ENCODE data around the gene EML4. TPM values are rescaled to one million over a fixed set of nuclear protein-coding genes. Genes with fewer than 3 reads are reported as not detected.

Gene EML4
- polyA plus RNA-seq, 1 donor: 142 TPM

Other genes with a start within 250 kb of the EML4 start
- 363 TPM for gene PKDCC, start 121.3 kb upstream of the EML4 start, polyA plus RNA-seq (ENCODE audit: insufficient read length)
- gene COX7A2L, start 191.9 kb downstream of the EML4 start, polyA plus RNA-seq (ENCODE audit: insufficient read length): 183 TPM

Measured in left kidney (tissue), 1 donor.